ENCODE measurements around the gene GIPC3. TPM values are rescaled to one million over a fixed set of nuclear protein-coding genes. Genes with fewer than 3 reads are reported as not detected.
A peak's percentile ranks its signal among the peaks of the same experiment; 100 is the strongest.
"Not testable (repeated sequence)": the region's sequence is repeated elsewhere in the genome, so short reads cannot be mapped to it uniquely, and the experiment has no call there.

GIPC3 gene
- total RNA-seq, 5 donors from 2014 or later (not counting 1 experiment from before 2014, with no cell fraction given): 1.5 to 4.3 (median 2.7) TPM

DNA sequence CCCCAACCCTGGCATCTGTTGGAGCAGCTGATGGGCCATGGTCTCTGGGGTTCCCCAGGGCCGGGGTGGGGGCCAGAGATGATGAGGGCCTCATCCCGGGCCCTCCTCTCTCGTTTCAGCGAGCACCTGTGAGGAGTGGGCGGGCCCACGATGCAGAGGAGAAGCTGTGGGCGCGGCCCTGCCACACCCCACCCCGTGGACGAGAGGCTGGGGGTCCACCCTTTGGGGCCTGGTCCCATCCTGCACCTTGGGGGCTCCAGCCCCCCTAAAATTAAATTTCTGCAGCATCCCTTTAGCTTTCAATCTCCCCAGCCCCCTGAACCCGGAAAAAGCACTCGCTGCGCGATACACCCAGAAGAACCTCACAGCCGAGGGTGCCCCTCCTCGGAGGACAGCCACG, 6.9 kb upstream of the GIPC3 start:
- DNase-seq: no peak
- H3K27me3 ChIP-seq (replicated peaks in 1 of 2; ENCODE audit: control insufficient read depth in 2 of 2, extremely low read depth in 1 of 2, insufficient read depth in 2 of 2, low read length in 1 of 2): no peaks in the 10 kb centered on the region
- POLR2A ChIA-PET: no interaction called here
- H3K27ac Mint-ChIP-seq: no peak overlapping the region
- no peak overlapping the region for H3K27ac ChIP-seq (ENCODE audit: low read length)
- no peak overlapping the region for H3K4me3 ChIP-seq (ENCODE audit: control insufficient read depth in 1 of 2, extremely low read depth in 1 of 2, low read length in 1 of 2)
- ATAC-seq (replicated peaks in 1 of 4): no peak
- H3K36me3 Mint-ChIP-seq: peaks cover 11% of the 10 kb centered on the region
- 85% methylated on average over 17 of the region's 17 CpGs for WGBS (ENCODE audit: insufficient coverage)
- no peaks in the 10 kb centered on the region for H3K9me3 ChIP-seq
- no peaks in the 10 kb centered on the region for H3K9me3 Mint-ChIP-seq
- peaks cover 3 to 10% of the 10 kb centered on the region in 2 experiments for H3K4me1 ChIP-seq (ENCODE audit: control insufficient read depth in 1 of 2, extremely low read depth in 1 of 2, insufficient read depth in 2 of 2, low read length in 2 of 2)
- H3K4me1 Mint-ChIP-seq: peaks cover 5 to 10% (median 6%) of the 10 kb centered on the region in 3 donors
- H3K36me3 ChIP-seq (ENCODE audit: control insufficient read depth in 2 of 2, extremely low read depth in 1 of 2, insufficient read depth in 1 of 2, low read length in 1 of 2): peaks cover 7 to 8% of the 10 kb centered on the region in 2 donors
- CTCF ChIA-PET: no interaction called here
- H3K27me3 Mint-ChIP-seq: no peaks in the 10 kb centered on the region
- H3K4me3 Mint-ChIP-seq: no peak overlapping the region

DNA sequence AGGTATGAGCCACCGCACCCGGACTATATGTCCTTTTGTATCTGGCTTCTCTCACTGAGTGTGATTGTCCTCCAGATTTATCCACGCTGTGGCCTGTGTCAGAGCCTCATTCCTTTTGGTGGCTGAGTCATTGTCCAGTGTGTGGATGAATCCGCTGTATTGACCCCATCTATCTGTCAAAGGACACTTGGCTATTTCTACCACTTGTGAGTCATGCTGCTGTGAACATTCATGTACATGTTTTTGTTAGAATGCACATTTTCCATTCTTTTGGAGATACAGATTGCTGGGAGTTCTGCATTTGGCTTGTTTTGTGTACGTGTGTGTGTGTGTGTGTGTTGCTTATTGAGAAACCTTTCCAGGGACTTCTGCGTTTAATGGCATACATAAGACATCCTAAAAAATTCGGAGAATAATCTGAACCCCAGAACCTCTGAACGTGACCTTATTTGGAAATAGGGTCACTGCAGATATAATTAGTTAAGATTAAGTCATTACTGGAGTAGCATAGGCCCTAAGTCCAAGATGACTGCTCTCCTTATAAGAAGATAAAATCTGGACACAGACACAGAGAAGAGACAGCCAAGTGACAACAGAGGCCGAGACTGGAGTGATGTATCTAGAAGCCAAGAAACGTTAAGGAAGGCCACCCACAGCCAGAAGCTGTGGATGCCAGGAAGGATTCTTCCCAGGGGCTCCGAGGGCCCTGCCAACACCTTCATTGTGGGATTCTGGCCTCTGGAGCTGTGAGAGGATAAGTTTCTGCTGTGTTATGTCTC, 4.9 kb upstream of the GIPC3 start:
- WGBS (ENCODE audit: insufficient coverage): 90% methylated on average over 6 of the region's 11 CpGs
- no peaks in the 10 kb centered on the region for H3K9me3 ChIP-seq
- Mint-ChIP-seq H3K36me3 (peaks cover 6% of the 10 kb centered on the region), H3K27ac (no peak overlapping the region), H3K9me3 (no peaks in the 10 kb centered on the region), H3K27me3 (no peaks in the 10 kb centered on the region), H3K4me3 (no peak overlapping the region), H3K4me1 (peaks cover under 1 to 2% (median 1%) of the 10 kb centered on the region in 3 donors)
- H3K27me3 ChIP-seq (replicated peaks in 1 of 2; ENCODE audit: control insufficient read depth in 2 of 2, extremely low read depth in 1 of 2, insufficient read depth in 2 of 2, low read length in 1 of 2): peaks cover 0 to 7% of the 10 kb centered on the region in 2 experiments
- no peak overlapping the region for H3K4me3 ChIP-seq (ENCODE audit: control insufficient read depth in 1 of 2, extremely low read depth in 1 of 2, low read length in 1 of 2)
- H3K4me1 ChIP-seq (ENCODE audit: control insufficient read depth in 1 of 2, extremely low read depth in 1 of 2, insufficient read depth in 2 of 2, low read length in 2 of 2): peaks cover 0 to 4% of the 10 kb centered on the region in 2 experiments
- ATAC-seq (replicated peaks in 1 of 4): no peak
- DNase-seq: no peak
- no peak overlapping the region for H3K27ac ChIP-seq (ENCODE audit: low read length)
- ChIA-PET CTCF (interaction anchor here in 1 of 2 donors (0.6 kb wide), 1 partner anchor 28 kb away, joined by 5 read pairs; no protein-coding TSS in a partner anchor), POLR2A (no interaction called here)
- peaks cover 4 to 6% of the 10 kb centered on the region in 2 donors for H3K36me3 ChIP-seq (ENCODE audit: control insufficient read depth in 2 of 2, extremely low read depth in 1 of 2, insufficient read depth in 1 of 2, low read length in 1 of 2)

DNA sequence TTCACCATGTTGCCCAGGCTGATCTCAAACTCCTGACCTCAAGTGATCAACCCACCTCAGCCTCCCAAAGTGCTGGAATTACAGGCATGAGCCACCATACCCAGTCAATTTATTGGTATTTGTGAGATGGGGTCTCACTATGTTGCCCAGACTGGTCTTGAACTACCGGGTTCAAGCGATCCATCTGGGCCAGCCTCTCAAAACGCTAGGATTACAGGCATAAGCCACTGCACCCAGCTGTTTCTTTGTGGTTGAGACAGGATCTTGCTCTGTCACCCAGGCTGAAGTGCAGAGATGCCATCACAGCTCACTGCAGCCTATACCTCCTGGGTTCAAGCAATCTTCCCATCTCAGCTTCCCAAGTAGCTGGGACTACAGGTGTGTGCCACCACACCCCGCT, 3.5 kb upstream of the GIPC3 start:
- H3K27ac Mint-ChIP-seq; H3K4me3 Mint-ChIP-seq; H3K4me1 Mint-ChIP-seq; H3K4me3 ChIP-seq (ENCODE audit: control insufficient read depth in 1 of 2, extremely low read depth in 1 of 2, low read length in 1 of 2); CTCF ChIA-PET; H3K9me3 Mint-ChIP-seq; POLR2A ChIA-PET; ATAC-seq (replicated peaks in 1 of 4); DNase-seq; H3K27ac ChIP-seq (ENCODE audit: low read length); H3K9me3 ChIP-seq; H3K27me3 Mint-ChIP-seq; H3K36me3 Mint-ChIP-seq; H3K36me3 ChIP-seq (ENCODE audit: control insufficient read depth in 2 of 2, extremely low read depth in 1 of 2, insufficient read depth in 1 of 2, low read length in 1 of 2): not testable (repeated sequence)
- WGBS (ENCODE audit: insufficient coverage): 86% methylated on average over 3 of the region's 4 CpGs
- peaks cover 3 to 14% of the 10 kb centered on the region in 2 experiments for H3K4me1 ChIP-seq (ENCODE audit: control insufficient read depth in 1 of 2, extremely low read depth in 1 of 2, insufficient read depth in 2 of 2, low read length in 2 of 2)
- peaks cover 0 to 16% of the 10 kb centered on the region in 2 experiments for H3K27me3 ChIP-seq (replicated peaks in 1 of 2; ENCODE audit: control insufficient read depth in 2 of 2, extremely low read depth in 1 of 2, insufficient read depth in 2 of 2, low read length in 1 of 2)

DNA sequence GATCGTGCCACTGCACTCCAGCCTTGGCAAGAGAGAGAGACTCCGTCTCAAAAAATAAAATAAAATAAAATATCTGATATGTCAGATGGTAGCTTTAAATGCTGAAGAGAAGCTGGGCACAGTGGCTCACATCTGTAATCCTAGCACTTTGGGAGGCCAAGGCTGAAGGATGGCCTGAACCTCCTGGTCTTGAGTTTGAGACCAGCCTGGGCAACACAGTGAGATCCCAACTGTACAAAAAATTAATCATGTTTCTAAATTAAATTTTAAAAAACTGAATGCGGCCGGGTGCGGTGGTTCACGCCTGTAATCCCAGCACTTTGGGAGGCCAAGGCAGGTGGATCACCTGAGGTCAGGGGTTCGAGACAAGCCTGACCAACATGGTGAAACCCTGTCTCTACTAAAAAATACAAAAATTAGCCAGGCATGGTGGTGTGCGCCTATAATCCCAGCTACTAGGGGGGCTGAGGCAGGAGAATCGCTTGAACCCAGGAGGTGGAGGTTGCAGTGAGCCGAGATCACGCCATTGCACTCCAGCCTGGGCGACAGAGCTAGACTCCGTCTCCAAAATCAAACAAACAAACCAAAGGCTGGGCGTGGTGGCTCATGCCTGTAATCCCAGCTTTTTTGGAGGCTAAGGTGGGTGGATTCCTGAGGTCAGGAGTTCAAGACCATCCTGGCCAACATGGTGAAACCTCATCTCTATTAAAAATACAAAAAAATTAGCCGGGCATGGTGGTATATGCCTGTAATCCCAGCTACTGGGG, 1.1 kb upstream of the GIPC3 start:
- H3K36me3 Mint-ChIP-seq; DNase-seq; H3K27me3 Mint-ChIP-seq; H3K4me1 Mint-ChIP-seq; POLR2A ChIA-PET; H3K9me3 ChIP-seq; ATAC-seq (replicated peaks in 1 of 4); H3K36me3 ChIP-seq (ENCODE audit: control insufficient read depth in 2 of 2, extremely low read depth in 1 of 2, insufficient read depth in 1 of 2, low read length in 1 of 2); H3K9me3 Mint-ChIP-seq; H3K27ac ChIP-seq (ENCODE audit: low read length); H3K27ac Mint-ChIP-seq; H3K4me3 ChIP-seq (ENCODE audit: control insufficient read depth in 1 of 2, extremely low read depth in 1 of 2, low read length in 1 of 2): not testable (repeated sequence)
- 100% methylated on average over 1 of the region's 15 CpGs for WGBS (ENCODE audit: insufficient coverage)
- peak overlapping the region in 1 of 3 donors; percentile 44 for H3K4me3 Mint-ChIP-seq
- CTCF ChIA-PET: interaction anchor here in 1 of 2 donors (0.6 to 0.7 kb wide), 3 partner anchors 16 to 371 kb away, joined by 3 to 7 read pairs (median 5); no protein-coding TSS in a partner anchor
- H3K27me3 ChIP-seq (replicated peaks in 1 of 2; ENCODE audit: control insufficient read depth in 2 of 2, extremely low read depth in 1 of 2, insufficient read depth in 2 of 2, low read length in 1 of 2): peaks cover 0 to 16% of the 10 kb centered on the region in 2 experiments
- H3K4me1 ChIP-seq (ENCODE audit: control insufficient read depth in 1 of 2, extremely low read depth in 1 of 2, insufficient read depth in 2 of 2, low read length in 2 of 2): peaks cover 3 to 14% of the 10 kb centered on the region in 2 experiments

DNA sequence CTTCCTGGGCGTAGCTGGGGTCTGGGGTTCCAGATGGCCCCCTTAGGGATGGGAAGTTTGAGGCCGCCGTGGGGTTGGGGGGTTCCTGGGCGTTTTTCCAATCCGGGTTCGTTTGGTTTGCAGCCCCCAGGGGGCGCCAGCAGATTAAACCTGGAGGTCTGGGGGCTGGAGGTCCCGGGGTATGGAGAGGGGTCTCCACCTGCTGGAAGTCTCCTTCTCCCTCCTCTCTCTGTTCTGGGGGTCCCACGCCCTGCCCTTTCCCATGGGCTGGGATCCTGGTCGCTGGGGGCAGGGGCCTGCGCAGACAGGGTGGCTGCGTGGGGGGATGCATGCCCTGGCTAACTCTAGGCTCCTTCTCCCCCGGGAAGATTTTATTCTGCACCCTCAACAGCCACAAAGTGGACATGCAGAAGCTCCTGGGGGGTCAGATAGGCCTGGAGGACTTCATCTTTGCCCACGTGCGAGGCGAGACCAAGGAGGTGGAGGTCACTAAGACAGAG, 899 bp downstream of the GIPC3 start:
- Mint-ChIP-seq H3K27me3 (no peaks in the 10 kb centered on the region), H3K9me3 (no peaks in the 10 kb centered on the region), H3K4me1 (no peaks in the 10 kb centered on the region), H3K36me3 (no peaks in the 10 kb centered on the region), H3K4me3 (peak overlapping the region; percentile 47 to 59 (median 58)), H3K27ac (no peak overlapping the region)
- no peak overlapping the region for H3K27ac ChIP-seq (ENCODE audit: low read length)
- ChIA-PET CTCF (interaction anchor here in 1 of 2 donors (0.5 kb wide), 1 partner anchor 43 kb away, joined by 7 read pairs; no protein-coding TSS in a partner anchor), POLR2A (no interaction called here)
- no peaks in the 10 kb centered on the region for H3K36me3 ChIP-seq (ENCODE audit: control insufficient read depth in 2 of 2, extremely low read depth in 1 of 2, insufficient read depth in 1 of 2, low read length in 1 of 2)
- peaks cover 0 to 16% of the 10 kb centered on the region in 2 experiments for H3K27me3 ChIP-seq (replicated peaks in 1 of 2; ENCODE audit: control insufficient read depth in 2 of 2, extremely low read depth in 1 of 2, insufficient read depth in 2 of 2, low read length in 1 of 2)
- peak overlapping the region; percentile 47 to 80 for H3K4me3 ChIP-seq (ENCODE audit: control insufficient read depth in 1 of 2, extremely low read depth in 1 of 2, low read length in 1 of 2)
- WGBS (ENCODE audit: insufficient coverage): 80% methylated on average over 2 of the region's 16 CpGs
- ATAC-seq (replicated peaks in 1 of 4) (peak; percentile 58 to 66 (median 62)), DNase-seq (peak in 23 of 35 experiments; percentile 20 to 63 (median 38))
- no peaks in the 10 kb centered on the region for H3K9me3 ChIP-seq
- peaks cover 3 to 14% of the 10 kb centered on the region in 2 experiments for H3K4me1 ChIP-seq (ENCODE audit: control insufficient read depth in 1 of 2, extremely low read depth in 1 of 2, insufficient read depth in 2 of 2, low read length in 2 of 2)

DNA sequence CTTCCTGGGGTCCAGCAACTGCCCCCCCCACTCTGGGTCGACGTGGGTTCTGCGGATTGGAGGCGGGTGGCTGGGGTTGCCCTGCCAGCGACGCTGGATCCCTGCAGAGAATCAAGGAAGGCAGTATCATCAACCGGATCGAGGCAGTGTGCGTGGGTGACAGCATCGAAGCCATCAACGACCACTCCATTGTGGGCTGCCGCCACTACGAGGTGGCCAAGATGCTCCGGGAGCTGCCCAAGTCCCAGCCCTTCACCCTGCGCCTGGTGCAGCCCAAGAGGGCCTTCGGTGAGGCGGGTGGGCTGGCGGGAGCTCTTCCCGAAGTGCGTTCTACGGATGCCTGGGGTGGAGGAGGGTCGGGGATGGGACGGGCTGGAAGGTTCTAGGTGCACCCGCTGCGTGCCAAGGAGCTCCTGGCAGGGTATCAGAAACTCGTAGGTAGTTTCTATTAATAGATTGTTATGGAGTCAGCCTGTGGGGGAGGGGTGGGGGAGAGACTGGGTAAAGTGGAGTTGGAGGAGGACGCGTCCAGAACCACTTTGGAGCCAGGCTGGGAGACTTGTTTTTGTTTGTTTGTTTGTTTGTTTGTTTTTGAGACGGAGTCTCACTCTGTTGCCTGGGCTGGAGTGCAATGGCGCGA, 1.5 kb downstream of the GIPC3 start:
- ATAC-seq (replicated peaks in 1 of 4) (no peak), DNase-seq (no peak)
- no peak overlapping the region for H3K27ac Mint-ChIP-seq
- H3K9me3 Mint-ChIP-seq: no peaks in the 10 kb centered on the region
- WGBS (ENCODE audit: insufficient coverage): 93% methylated on average over 28 of the region's 31 CpGs
- no peaks in the 10 kb centered on the region for H3K36me3 ChIP-seq (ENCODE audit: control insufficient read depth in 2 of 2, extremely low read depth in 1 of 2, insufficient read depth in 1 of 2, low read length in 1 of 2)
- H3K4me3 ChIP-seq (ENCODE audit: control insufficient read depth in 1 of 2, extremely low read depth in 1 of 2, low read length in 1 of 2): no peak overlapping the region
- peaks cover 0 to 20% of the 10 kb centered on the region in 2 experiments for H3K27me3 ChIP-seq (replicated peaks in 1 of 2; ENCODE audit: control insufficient read depth in 2 of 2, extremely low read depth in 1 of 2, insufficient read depth in 2 of 2, low read length in 1 of 2)
- no peaks in the 10 kb centered on the region for H3K36me3 Mint-ChIP-seq
- H3K27me3 Mint-ChIP-seq: no peaks in the 10 kb centered on the region
- H3K4me3 Mint-ChIP-seq: no peak overlapping the region
- ChIA-PET CTCF (no interaction called here), POLR2A (no interaction called here)
- no peak overlapping the region for H3K27ac ChIP-seq (ENCODE audit: low read length)
- H3K4me1 ChIP-seq (ENCODE audit: control insufficient read depth in 1 of 2, extremely low read depth in 1 of 2, insufficient read depth in 2 of 2, low read length in 2 of 2): peaks cover 3 to 14% of the 10 kb centered on the region in 2 experiments
- H3K4me1 Mint-ChIP-seq: no peaks in the 10 kb centered on the region
- H3K9me3 ChIP-seq: no peaks in the 10 kb centered on the region

Measured in T-cell (primary cell).